Esophagus muscularis mucosa (tissue), 3 donors: Measurements from ENCODE around the gene CHRNA3.

ENCODE experiments used
- POLR2A ChIP-seq: fragments of 450-650 bp; IDR thresholded peaks from one replicate; pipeline ENCODE4 v1.6.1; 2017; ENCODE audit warnings: antibody characterized with exemption, moderate library complexity, mild to moderate bottlenecking, low read depth
- POLR2AphosphoS5 ChIP-seq, 2 donors: sonication (generic); formaldehyde crosslinking; IDR thresholded peaks; one replicate each; pipeline ENCODE4 v1.6.1; 2017; ENCODE audit warnings: antibody characterized with exemption in 2 of 2
- TF ChIP-seq, protein P1 (sequence below), 3 experiments: fragments of 200-600 bp in 2 of 3; fragments of 450-650 bp in 1 of 3; sonication (generic) in 2 of 3; IDR thresholded peaks; one replicate each; pipeline ENCODE4 v1.5.1; 2017 to 2019; ENCODE audit warnings: antibody characterized with exemption in 3 of 3, mild to moderate bottlenecking in 2 of 3, moderate library complexity in 1 of 3

- TF ChIP-seq, protein P1, sequence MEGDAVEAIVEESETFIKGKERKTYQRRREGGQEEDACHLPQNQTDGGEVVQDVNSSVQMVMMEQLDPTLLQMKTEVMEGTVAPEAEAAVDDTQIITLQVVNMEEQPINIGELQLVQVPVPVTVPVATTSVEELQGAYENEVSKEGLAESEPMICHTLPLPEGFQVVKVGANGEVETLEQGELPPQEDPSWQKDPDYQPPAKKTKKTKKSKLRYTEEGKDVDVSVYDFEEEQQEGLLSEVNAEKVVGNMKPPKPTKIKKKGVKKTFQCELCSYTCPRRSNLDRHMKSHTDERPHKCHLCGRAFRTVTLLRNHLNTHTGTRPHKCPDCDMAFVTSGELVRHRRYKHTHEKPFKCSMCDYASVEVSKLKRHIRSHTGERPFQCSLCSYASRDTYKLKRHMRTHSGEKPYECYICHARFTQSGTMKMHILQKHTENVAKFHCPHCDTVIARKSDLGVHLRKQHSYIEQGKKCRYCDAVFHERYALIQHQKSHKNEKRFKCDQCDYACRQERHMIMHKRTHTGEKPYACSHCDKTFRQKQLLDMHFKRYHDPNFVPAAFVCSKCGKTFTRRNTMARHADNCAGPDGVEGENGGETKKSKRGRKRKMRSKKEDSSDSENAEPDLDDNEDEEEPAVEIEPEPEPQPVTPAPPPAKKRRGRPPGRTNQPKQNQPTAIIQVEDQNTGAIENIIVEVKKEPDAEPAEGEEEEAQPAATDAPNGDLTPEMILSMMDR (IDR thresholded peaks at IDR 0.05), result no peak
- no peak for TF ChIP-seq POLR2AphosphoS5 (IDR thresholded peaks at IDR 0.05)
- TF ChIP-seq POLR2A, result no peak
Measured at GRCh38 chr15:78605680-78606079, 15.1 kb downstream of the CHRNA3 start.
